K562 (cell line): Measurements from ENCODE around the gene MOB1A. TPM values are rescaled to one million over a fixed set of nuclear protein-coding genes. Genes with fewer than 3 reads are reported as not detected.

Source experiments
- ATAC-seq: fragments of 200-7000 bp; cut with Tn5 transposase; 3 replicates; pipeline ENCODE4 v1.9.1; 2020; ENCODE audit warnings: moderate library complexity
- BruUV-seq: library from RNA; stranded (reverse); fragments of 400-500 nt; replicated peaks from 2 replicates; lab custom pipeline; 2021; lab: Mats Ljungman, UMichigan
- CTCF ChIA-PET: fragments of 300-600 bp; formaldehyde crosslinking; extraction: SDS; loops from one replicate; lab custom pipeline; 2021; ENCODE audit warnings: low intra/inter-chr PET ratio; lab: Yijun Ruan, JAX
- POLR2A ChIA-PET: fragments of 300-600, 350-650 bp; sonication (Branson Sonifier 250); formaldehyde crosslinking; extraction: SDS; loops from one replicate; lab custom pipeline; 2021; ENCODE audit warnings: antibody characterized with exemption, inconsistent platforms; lab: Yijun Ruan, JAX
- DNase-seq, 4 experiments: peaks; one replicate each; pipeline versions ENCODE4 v3.0.0 to v3.0.0-alpha.2; 2011 to 2018; ENCODE audit warnings: low spot score in 3 of 4, mixed read lengths in 3 of 4; ENCODE audit errors: extremely low read depth in 1 of 4
- FAIRE-seq: peaks from 2 replicates; lab custom pipeline; 2011; peaks lifted over from hg19 to GRCh38; lab: Jason Lieb, UNC
- H2AFZ ChIP-seq: 2 replicates; pipeline ENCODE4 v1.6.0; 2011; ENCODE audit warnings: low read depth, low read length, control low read depth, inconsistent platforms
- H3K27ac ChIP-seq: fragments of 200-600 bp; 3 replicates; pipeline ENCODE4 v1.8.0; 2011; ENCODE audit warnings: low read depth, mild to moderate bottlenecking, control low read depth, inconsistent platforms, low read length, moderate library complexity, mixed read lengths; ENCODE audit errors: extremely low read depth
- H3K27me3 ChIP-seq, 2 experiments: fragments of 300-600 bp in 1 of 2; 2 replicates in 1 of 2; 3 replicates in 1 of 2; pipeline versions ENCODE4 v1.6.0 to v1.8.0; 2011; ENCODE audit warnings: inconsistent platforms in 2 of 2, low read length in 2 of 2, mild to moderate bottlenecking in 1 of 2, mixed read lengths in 1 of 2, moderate library complexity in 1 of 2; ENCODE audit not compliant: control insufficient read depth in 2 of 2, insufficient read depth in 2 of 2
- H3K36me3 ChIP-seq: fragments of 300-600 bp; 3 replicates; pipeline ENCODE4 v1.8.0; 2011; ENCODE audit warnings: mild to moderate bottlenecking, low read length, inconsistent platforms; ENCODE audit not compliant: control insufficient read depth, insufficient read depth
- H3K4me1 ChIP-seq, 2 experiments: fragments of 200-600 bp in 1 of 2; replicated peaks in 1 of 2; 2 replicates in 1 of 2; 3 replicates in 1 of 2; pipeline versions ENCODE4 v1.5.1 to v1.8.0; 2011; ENCODE audit warnings: inconsistent platforms in 2 of 2, low read length in 2 of 2, mild to moderate bottlenecking in 1 of 2, mixed read lengths in 1 of 2, moderate library complexity in 1 of 2; ENCODE audit not compliant: control insufficient read depth in 2 of 2, insufficient read depth in 2 of 2
- H3K4me2 ChIP-seq: 2 replicates; pipeline ENCODE4 v1.6.1; 2011; ENCODE audit warnings: low read length, control low read depth, inconsistent platforms, mixed read lengths; ENCODE audit not compliant: insufficient read depth
- H3K4me3 ChIP-seq: fragments of 200-600 bp; sonication (generic), shearing (Covaris generic); 2 replicates; pipeline ENCODE4 v1.5.1; 2016; ENCODE audit warnings: control low read depth, inconsistent platforms
- H3K79me2 ChIP-seq: fragments of 200-600 bp; 3 replicates; pipeline ENCODE4 v1.8.0; 2011; ENCODE audit warnings: low read length, inconsistent platforms; ENCODE audit not compliant: control insufficient read depth, insufficient read depth
- H3K9ac ChIP-seq, 2 experiments: 2 replicates each; pipeline versions ENCODE4 v1.6.0 to v1.6.1; 2011; ENCODE audit warnings: low read depth in 2 of 2, low read length in 2 of 2, control low read depth in 1 of 2, inconsistent platforms in 1 of 2, mild to moderate bottlenecking in 1 of 2, mixed read lengths in 1 of 2; ENCODE audit not compliant: insufficient read depth in 1 of 2
- H3K9me1 ChIP-seq: one replicate; pipeline ENCODE4 v1.6.0; 2011; ENCODE audit warnings: inconsistent platforms, mild to moderate bottlenecking, low read length, moderate library complexity; ENCODE audit not compliant: control insufficient read depth, insufficient read depth
- H3K9me3 ChIP-seq: replicated peaks from 2 replicates; pipeline ENCODE4 v1.5.1; 2011; ENCODE audit warnings: low read depth, low read length, inconsistent platforms; ENCODE audit not compliant: control insufficient read depth, insufficient read depth
- H4K20me1 ChIP-seq: replicated peaks from 2 replicates; pipeline ENCODE4 v1.6.1; 2011; ENCODE audit warnings: low read length, inconsistent platforms, mixed read lengths; ENCODE audit not compliant: control insufficient read depth, insufficient read depth
- BRD4 ChIP-seq: fragments of 200-600 bp; sonication (generic); IDR thresholded peaks from 2 replicates; pipeline ENCODE4 v1.6.1; 2017; ENCODE audit warnings: inconsistent platforms
- CEBPB ChIP-seq: fragments of 450-650 bp; IDR thresholded peaks from 2 replicates; pipeline ENCODE4 v1.6.1; 2016; ENCODE audit warnings: missing genetic modification characterization, missing compliant biosample characterization
- CREB3L1 ChIP-seq: fragments of 450-650 bp; IDR thresholded peaks from 2 replicates; pipeline ENCODE4 v1.6.1; 2014; ENCODE audit warnings: low read depth, mild to moderate bottlenecking, moderate library complexity, borderline replicate concordance
- HDAC1 ChIP-seq, 2 experiments: fragments of 450-650 bp; IDR thresholded peaks; 2 replicates each; pipeline ENCODE4 v1.6.1; 2016 to 2017; ENCODE audit warnings: inconsistent platforms in 1 of 2, mild to moderate bottlenecking in 1 of 2, moderate library complexity in 1 of 2
- KAT7 ChIP-seq: sonication (generic); formaldehyde crosslinking; IDR thresholded peaks from 2 replicates; pipeline ENCODE4 v1.8.0; 2022; ENCODE audit warnings: missing genetic modification reagents, mild to moderate bottlenecking, borderline replicate concordance
- KDM5B ChIP-seq: fragments of 200-600 bp; sonication (generic); IDR thresholded peaks from 2 replicates; pipeline ENCODE4 v1.6.1; 2012; ENCODE audit warnings: low read depth, mild to moderate bottlenecking, moderate library complexity, low read length, control low read depth, inconsistent platforms; ENCODE audit not compliant: insufficient replicate concordance
- LCOR ChIP-seq: sonication (generic); formaldehyde crosslinking; IDR thresholded peaks from 2 replicates; pipeline ENCODE4 v1.8.0; 2022; ENCODE audit warnings: mild to moderate bottlenecking, missing genetic modification reagents
- SAP30 ChIP-seq: fragments of 200-600 bp; sonication (generic); IDR thresholded peaks from 2 replicates; pipeline ENCODE4 v1.6.1; 2012; ENCODE audit warnings: borderline replicate concordance, low read depth, mild to moderate bottlenecking, moderate library complexity, low read length, control low read depth, inconsistent platforms; ENCODE audit not compliant: insufficient read depth, poor library complexity, severe bottlenecking
- TOE1 ChIP-seq, 2 experiments: fragments of 450-650 bp in 1 of 2; sonication (generic) in 1 of 2; formaldehyde crosslinking in 1 of 2; IDR thresholded peaks; 2 replicates each; pipeline versions ENCODE4 v1.7.1 to v1.8.0; 2016 to 2022; ENCODE audit warnings: borderline replicate concordance in 2 of 2, mild to moderate bottlenecking in 2 of 2, antibody characterized with exemption in 1 of 2, inconsistent platforms in 1 of 2, low read depth in 1 of 2, missing genetic modification reagents in 1 of 2, moderate library complexity in 1 of 2
- ZNF41 ChIP-seq: fragments of 250-450 bp; sonication (Bioruptor Pico); conservative IDR thresholded peaks from 2 replicates; pipeline ENCODE4 v1.4.0; 2020; ENCODE audit warnings: mild to moderate bottlenecking
- WGBS: fragments of 100-300 bp; shearing (Covaris generic); methylation state at CpG from one replicate; pipeline ENCODE4 v1.1.6; 2016; ENCODE audit warnings: low coverage, mixed read lengths; ENCODE audit not compliant: insufficient coverage; ENCODE audit errors: missing lambda C conversion rate; 5-methylcytosine and 5-hydroxymethylcytosine counted together
- in situ Hi-C: fragments of 300-500 bp; cut with MboI; formaldehyde crosslinking; loops from 4 replicates; pipeline ENCODE4 v1.15.0; 2018; ENCODE audit warnings: inconsistent platforms, mixed read lengths
- intact Hi-C: fragments of 100-400 bp; cut with micrococcal nuclease; formaldehyde crosslinking; loops from 2 replicates; pipeline ENCODE4 v1.14.2; 2022
- polyA plus RNA-seq, 8 experiments: library from polyadenylated mRNA; depleted of rRNA in 4 of 8; stranded (reverse) in 5 of 8; unstranded in 3 of 8; fragments of >200 nt; fragmentation: Nextera tagmentation in 2 of 8; fragmentation: Illumina TruSeq in 1 of 8; extraction: Ambion mirVana in 2 of 8; extraction: Trizol in 1 of 8; gene quantifications; 2 replicates each; pipeline versions ENCODE4 v1.2.1 to v1.2.3, GENCODE V29; 2011 to 2014; ENCODE audit warnings: inconsistent platforms in 1 of 8, missing spikeins in 1 of 8
- total RNA-seq, 7 experiments: library from RNA; depleted of rRNA in 6 of 7; stranded (reverse); fragments of >200 nt in 6 of 7; fragmentation: Illumina TruSeq in 2 of 7; extraction: Trizol in 2 of 7; gene quantifications; 2 replicates each; pipeline versions ENCODE4 v1.2.1 to v1.2.3, GENCODE V29; 2011 to 2021; ENCODE audit warnings: low replicate concordance in 1 of 7
- TF ChIP-seq, protein P1 (sequence below): fragments of 250-450 bp; sonication (Bioruptor Pico); IDR thresholded peaks from 2 replicates; pipeline ENCODE4 v1.4.0; 2020; ENCODE audit warnings: mild to moderate bottlenecking, moderate library complexity
- TF ChIP-seq, protein P2 (sequence below): fragments of 450-650 bp; IDR thresholded peaks from 2 replicates; pipeline ENCODE4 v1.6.1; 2018; ENCODE audit not compliant: partially characterized antibody

MOB1A gene
- total and polyA plus RNA-seq, 9 of the 15 experiments (the other 6 are each of a cell fraction or from before 2014, with no cell fraction given) = 24.8 to 100 (median 60.2) TPM

DNA sequence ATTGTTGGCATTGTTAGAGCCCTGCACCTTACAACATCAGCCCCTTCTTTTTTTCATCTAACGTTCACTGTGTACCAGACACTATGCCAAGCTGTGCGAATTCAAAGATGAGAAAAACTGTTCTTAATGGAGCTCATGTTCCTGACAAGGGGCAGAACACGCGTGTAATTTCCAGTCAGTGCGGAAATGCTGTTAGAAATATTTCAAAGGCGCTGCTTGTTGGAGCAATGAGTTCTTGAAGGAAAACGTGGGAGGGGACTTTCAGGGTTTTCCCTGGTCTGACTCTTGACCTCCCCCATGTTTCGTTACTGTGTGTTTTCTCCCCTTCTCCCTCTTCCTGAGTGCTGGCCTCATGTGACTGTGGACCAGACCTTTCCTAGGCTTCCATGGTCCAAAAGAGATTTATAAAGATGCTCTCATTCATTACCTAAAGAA, 21.2 kb upstream of the MOB1A start (continued):
- TF ChIP-seq SAP30 (peak; percentile 32), LCOR (CRISPR knock-in tag) (peak; percentile 66; the same call in 1 of the 2 replicates)

GRCh38 chr2:74199275-74199701, 20.6 kb upstream of the MOB1A start:
- no peaks in the 10 kb centered on the region for H3K27me3 ChIP-seq
- H3K4me2 ChIP-seq = peak overlapping the region; percentile 96
- ChIA-PET POLR2A (interaction anchor here (0.6 to 5.8 kb wide), 29 partner anchors 7 to 371 kb away, joined by 3 to 98 read pairs (median 4); partner anchors contain the start of genes BOLA3, MOB1A and STAMBP), CTCF (interaction anchor here (0.6 kb wide), 1 partner anchor 372 kb away, joined by 3 read pairs; no protein-coding TSS in a partner anchor)
- H3K9ac ChIP-seq = peak overlapping the region; percentile 93 to 99
- intact Hi-C loops = loop anchor here (2.0 kb wide), 1 partner anchor 50 kb away; no protein-coding TSS in a partner anchor
- peaks cover 3% of the 10 kb centered on the region for H3K9me1 ChIP-seq
- peak overlapping the region; percentile 78; the same call in 1 of the 2 replicates for H2AFZ ChIP-seq
- no TSS peak for BruUV-seq
- H3K4me1 ChIP-seq = peaks cover 19 to 34% of the 10 kb centered on the region in 2 experiments
- no peaks in the 10 kb centered on the region for H3K9me3 ChIP-seq
- H3K36me3 ChIP-seq = peaks cover 43% of the 10 kb centered on the region
- FAIRE-seq (no peak), ATAC-seq (no peak), DNase-seq (no peak)
- in situ Hi-C loops = no loop called here
- H3K27ac ChIP-seq = peak overlapping the region; percentile 100
- H4K20me1 ChIP-seq = peaks cover 19% of the 10 kb centered on the region
- H3K79me2 ChIP-seq = peaks cover 65% of the 10 kb centered on the region
- 1% methylated on average over 15 of the region's 20 CpGs for WGBS
- H3K4me3 ChIP-seq = peak overlapping the region; percentile 72
- TF ChIP-seq HDAC1 (IDR thresholded peaks at IDR 0.05) (peak in 1 of 2 experiments; percentile 66; a peak in 1 of 4 replicates), ZNF41 (CRISPR knock-in tag) (peak; percentile 35; the same call in 1 of the 2 replicates), CREB3L1 (no peak), TOE1 (IDR thresholded peaks at IDR 0.05; ENCODE audit: borderline replicate concordance) (peak; percentile 28; the same call in 1 of the 2 replicates), TOE1 (CRISPR knock-in tag; IDR thresholded peaks at IDR 0.05; ENCODE audit: borderline replicate concordance, low read depth) (no peak), KDM5B (peak; percentile 9), BRD4 (no peak), CEBPB (tag) (peak; percentile 87), KAT7 (CRISPR knock-in tag) (peak; percentile 21)
- TF ChIP-seq, protein P1, sequence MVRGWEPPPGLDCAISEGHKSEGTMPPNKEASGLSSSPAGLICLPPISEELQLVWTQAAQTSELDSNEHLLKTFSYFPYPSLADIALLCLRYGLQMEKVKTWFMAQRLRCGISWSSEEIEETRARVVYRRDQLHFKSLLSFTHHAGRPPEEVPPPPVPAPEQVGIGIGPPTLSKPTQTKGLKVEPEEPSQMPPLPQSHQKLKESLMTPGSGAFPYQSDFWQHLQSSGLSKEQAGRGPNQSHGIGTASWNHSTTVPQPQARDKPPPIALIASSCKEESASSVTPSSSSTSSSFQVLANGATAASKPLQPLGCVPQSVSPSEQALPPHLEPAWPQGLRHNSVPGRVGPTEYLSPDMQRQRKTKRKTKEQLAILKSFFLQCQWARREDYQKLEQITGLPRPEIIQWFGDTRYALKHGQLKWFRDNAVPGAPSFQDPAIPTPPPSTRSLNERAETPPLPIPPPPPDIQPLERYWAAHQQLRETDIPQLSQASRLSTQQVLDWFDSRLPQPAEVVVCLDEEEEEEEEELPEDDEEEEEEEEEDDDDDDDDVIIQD = no peak
- TF ChIP-seq, protein P2, sequence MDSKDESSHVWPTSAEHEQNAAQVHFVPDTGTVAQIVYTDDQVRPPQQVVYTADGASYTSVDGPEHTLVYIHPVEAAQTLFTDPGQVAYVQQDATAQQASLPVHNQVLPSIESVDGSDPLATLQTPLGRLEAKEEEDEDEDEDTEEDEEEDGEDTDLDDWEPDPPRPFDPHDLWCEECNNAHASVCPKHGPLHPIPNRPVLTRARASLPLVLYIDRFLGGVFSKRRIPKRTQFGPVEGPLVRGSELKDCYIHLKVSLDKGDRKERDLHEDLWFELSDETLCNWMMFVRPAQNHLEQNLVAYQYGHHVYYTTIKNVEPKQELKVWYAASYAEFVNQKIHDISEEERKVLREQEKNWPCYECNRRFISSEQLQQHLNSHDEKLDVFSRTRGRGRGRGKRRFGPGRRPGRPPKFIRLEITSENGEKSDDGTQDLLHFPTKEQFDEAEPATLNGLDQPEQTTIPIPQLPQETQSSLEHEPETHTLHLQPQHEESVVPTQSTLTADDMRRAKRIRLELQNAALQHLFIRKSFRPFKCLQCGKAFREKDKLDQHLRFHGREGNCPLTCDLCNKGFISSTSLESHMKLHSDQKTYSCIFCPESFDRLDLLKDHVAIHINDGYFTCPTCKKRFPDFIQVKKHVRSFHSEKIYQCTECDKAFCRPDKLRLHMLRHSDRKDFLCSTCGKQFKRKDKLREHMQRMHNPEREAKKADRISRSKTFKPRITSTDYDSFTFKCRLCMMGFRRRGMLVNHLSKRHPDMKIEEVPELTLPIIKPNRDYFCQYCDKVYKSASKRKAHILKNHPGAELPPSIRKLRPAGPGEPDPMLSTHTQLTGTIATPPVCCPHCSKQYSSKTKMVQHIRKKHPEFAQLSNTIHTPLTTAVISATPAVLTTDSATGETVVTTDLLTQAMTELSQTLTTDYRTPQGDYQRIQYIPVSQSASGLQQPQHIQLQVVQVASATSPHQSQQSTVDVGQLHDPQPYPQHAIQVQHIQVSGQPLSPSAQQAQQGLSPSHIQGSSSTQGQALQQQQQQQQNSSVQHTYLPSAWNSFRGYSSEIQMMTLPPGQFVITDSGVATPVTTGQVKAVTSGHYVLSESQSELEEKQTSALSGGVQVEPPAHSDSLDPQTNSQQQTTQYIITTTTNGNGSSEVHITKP = peak; percentile 18
